Measurements from ENCODE around the gene MARK3.

GRCh38 chr14:103483600-103483999, 98.4 kb downstream of the MARK3 start:
- TF ChIP-seq CTCF (IDR thresholded peaks at IDR 0.05) (no peak), ZFX (IDR thresholded peaks at IDR 0.05; ENCODE audit: borderline replicate concordance) (no peak)

Measured in 22Rv1 (cell line).